Keratinocyte (primary cell): ENCODE results near the gene HHIPL1. TPM values are rescaled to one million over a fixed set of nuclear protein-coding genes. Genes with fewer than 3 reads are reported as not detected.

Experiments
- DNase-seq: peaks from one replicate; pipeline ENCODE4 v3.0.0-alpha.2; 2011; ENCODE audit warnings: low read depth, missing footprints, low spot score
- FAIRE-seq: peaks from 2 replicates; lab custom pipeline; 2011; peaks lifted over from hg19 to GRCh38; lab: Jason Lieb, UNC
- H2AFZ ChIP-seq: 2 replicates; pipeline ENCODE4 v1.6.0; 2012; ENCODE audit warnings: low read length, control low read depth, inconsistent platforms; ENCODE audit not compliant: control insufficient read depth
- H3K27ac ChIP-seq: 2 replicates; pipeline ENCODE4 v1.5.1; 2011; ENCODE audit warnings: low read length; ENCODE audit not compliant: control insufficient read depth, insufficient read depth
- H3K27me3 ChIP-seq: 3 replicates; pipeline ENCODE4 v1.6.0; 2011; ENCODE audit warnings: low read length; ENCODE audit not compliant: control insufficient read depth, insufficient read depth; ENCODE audit errors: extremely low read depth
- H3K36me3 ChIP-seq, 2 experiments: 2 replicates in 1 of 2; 3 replicates in 1 of 2; pipeline ENCODE4 v1.5.1; 2011; ENCODE audit warnings: low read length in 2 of 2, mild to moderate bottlenecking in 1 of 2; ENCODE audit not compliant: control insufficient read depth in 2 of 2, insufficient read depth in 2 of 2; ENCODE audit errors: extremely low read depth in 1 of 2
- H3K4me1 ChIP-seq: 3 replicates; pipeline ENCODE4 v1.5.1; 2011; ENCODE audit warnings: low read length; ENCODE audit not compliant: control insufficient read depth, insufficient read depth; ENCODE audit errors: extremely low read depth
- H3K4me2 ChIP-seq: 3 replicates; pipeline ENCODE4 v1.6.0; 2011; ENCODE audit warnings: low read depth, low read length; ENCODE audit not compliant: control insufficient read depth, insufficient read depth; ENCODE audit errors: extremely low read depth
- H3K4me3 ChIP-seq, 3 experiments: fragments of 200-600 bp in 1 of 3; sonication (generic) in 1 of 3; 2 replicates in 2 of 3; 3 replicates in 1 of 3; pipeline ENCODE4 v1.5.1; 2011 to 2016; ENCODE audit warnings: low read length in 3 of 3, mild to moderate bottlenecking in 3 of 3, control low read depth in 2 of 3, inconsistent platforms in 1 of 3, low read depth in 1 of 3, mixed read lengths in 1 of 3, mixed run types in 1 of 3, moderate library complexity in 1 of 3; ENCODE audit not compliant: control insufficient read depth in 2 of 3, insufficient read depth in 2 of 3; ENCODE audit errors: extremely low read depth in 1 of 3
- H3K79me2 ChIP-seq: 2 replicates; pipeline ENCODE4 v1.6.0; 2012; ENCODE audit warnings: low read length; ENCODE audit not compliant: control insufficient read depth, insufficient read depth
- H3K9ac ChIP-seq: 3 replicates; pipeline ENCODE4 v1.6.0; 2011; ENCODE audit warnings: low read length; ENCODE audit not compliant: control insufficient read depth, insufficient read depth; ENCODE audit errors: extremely low read depth
- H3K9me1 ChIP-seq: 3 replicates; pipeline ENCODE4 v1.6.0; 2011; ENCODE audit warnings: low read length; ENCODE audit not compliant: control insufficient read depth, insufficient read depth; ENCODE audit errors: extremely low read depth
- H3K9me3 ChIP-seq: 2 replicates; pipeline ENCODE4 v1.5.1; 2012; ENCODE audit warnings: low read depth, low read length; ENCODE audit not compliant: control insufficient read depth
- H4K20me1 ChIP-seq: 3 replicates; pipeline ENCODE4 v1.6.0; 2011; ENCODE audit warnings: low read length; ENCODE audit not compliant: control insufficient read depth, insufficient read depth; ENCODE audit errors: extremely low read depth
- CTCF ChIP-seq, 3 experiments: IDR thresholded peaks in 1 of 3; conservative IDR thresholded peaks in 1 of 3; optimal IDR thresholded peaks in 1 of 3; 2 replicates in 2 of 3; 3 replicates in 1 of 3; pipeline versions ENCODE3 to v1.5.1; 2011; ENCODE audit warnings: low read length in 3 of 3, mild to moderate bottlenecking in 3 of 3, moderate library complexity in 2 of 3, control low read depth in 1 of 3, inconsistent platforms in 1 of 3; ENCODE audit not compliant: insufficient read depth in 2 of 3; ENCODE audit errors: extremely low read depth in 1 of 3
- EZH2 ChIP-seq: IDR thresholded peaks from one replicate; pipeline ENCODE4 v1.6.1; 2012; ENCODE audit warnings: inconsistent platforms, mild to moderate bottlenecking, low read length, moderate library complexity
- dilution Hi-C: fragments of 300-500 bp; cut with MboI; formaldehyde crosslinking; loops from one replicate; pipeline ENCODE4 v1.7.0; 2020; ENCODE audit warnings: low sequenced_read_pairs; ENCODE audit not compliant: extremely low pct_ligation_motif_present
- polyA plus RNA-seq, 5 experiments: library from polyadenylated mRNA; depleted of rRNA in 3 of 5; stranded (reverse) in 3 of 5; stranded (forward) in 1 of 5; unstranded in 1 of 5; fragments of >200 nt; gene quantifications; 1 replicate in 1 of 5; 2 replicates in 3 of 5; 3 replicates in 1 of 5; pipeline versions ENCODE4 v1.2.1 to v1.2.3, GENCODE V29; 2011 to 2012; ENCODE audit warnings: missing spikeins in 2 of 5, low read depth in 1 of 5, low replicate concordance in 1 of 5

Gene HHIPL1
- polyA plus RNA-seq, 1 donor (not counting 4 experiments of a cell fraction or from before 2014, with no cell fraction given) = 0.08 TPM

- FAIRE-seq = no peak
- TF ChIP-seq CTCF (optimal IDR thresholded peaks at IDR 0.05 in 1 of 3, IDR thresholded peaks at IDR 0.05 in 1 of 3, conservative IDR thresholded peaks at IDR 0.05 in 1 of 3; ENCODE audit: extremely low read depth in 1 of 3, insufficient read depth in 2 of 3, low read length in 3 of 3) = no peak
- TF ChIP-seq EZH2 = no peak
- dilution Hi-C loops = loop anchor here (25.0 kb wide), 1 partner anchor 154 kb away; no protein-coding TSS in a partner anchor
- Histone ChIP-seq H3K4me1 (no peaks in the 10 kb centered on the region), H3K36me3 (no peaks in the 10 kb centered on the region), H2AFZ (no peak overlapping the region), H3K27me3 (no peaks in the 10 kb centered on the region), H3K27ac (no peak overlapping the region), H3K79me2 (no peaks in the 10 kb centered on the region), H3K9ac (no peak overlapping the region), H3K4me2 (no peak overlapping the region), H3K4me3 (no peak overlapping the region), H4K20me1 (no peaks in the 10 kb centered on the region), H3K9me1 (no peaks in the 10 kb centered on the region), H3K9me3 (peaks cover 2% of the 10 kb centered on the region)
- no peak for DNase-seq
These were observed 63.5 kb downstream of the HHIPL1 start for GRCh38 chr14:99708449-99708848.

DNA sequence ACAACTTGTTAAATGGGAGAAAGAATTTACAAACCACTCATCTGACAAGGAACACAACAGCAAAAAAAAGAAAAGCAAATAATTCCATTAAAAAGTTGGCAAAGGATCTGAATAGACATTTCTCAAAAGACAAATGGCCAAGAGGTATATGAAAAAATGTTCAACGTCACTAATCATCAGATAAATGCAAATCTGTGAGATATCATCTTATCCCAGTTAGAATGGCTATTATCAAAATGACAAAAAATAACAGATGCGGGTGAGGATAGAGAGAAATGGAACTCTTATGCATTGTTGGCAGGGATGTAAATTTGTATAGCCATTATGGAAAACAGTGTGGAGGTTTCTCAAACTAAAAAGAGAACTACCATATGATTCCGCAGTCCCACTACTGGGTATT, 69.0 kb downstream of the HHIPL1 start:
- Histone ChIP-seq H3K4me1 (no peaks in the 10 kb centered on the region), H3K9ac (no peak overlapping the region), H3K27ac (no peak overlapping the region), H3K27me3 (peaks cover 9% of the 10 kb centered on the region), H3K79me2 (no peaks in the 10 kb centered on the region), H3K4me2 (no peak overlapping the region), H3K36me3 (no peaks in the 10 kb centered on the region), H2AFZ (no peak overlapping the region), H3K4me3 (no peak overlapping the region), H4K20me1 (no peaks in the 10 kb centered on the region), H3K9me1 (no peaks in the 10 kb centered on the region), H3K9me3 (no peaks in the 10 kb centered on the region)
- no peak for FAIRE-seq
- no peak for DNase-seq
- TF ChIP-seq EZH2 = no peak
- TF ChIP-seq CTCF (optimal IDR thresholded peaks at IDR 0.05 in 1 of 3, IDR thresholded peaks at IDR 0.05 in 1 of 3, conservative IDR thresholded peaks at IDR 0.05 in 1 of 3; ENCODE audit: extremely low read depth in 1 of 3, insufficient read depth in 2 of 3, low read length in 3 of 3) = no peak
- dilution Hi-C loops = loop anchor here (25.0 kb wide), 1 partner anchor 148 kb away; no protein-coding TSS in a partner anchor
